ENCODE data around the gene CEND1. TPM values are rescaled to one million over a fixed set of nuclear protein-coding genes. Genes with fewer than 3 reads are reported as not detected.
"Not testable (repeated sequence)": the region's sequence is repeated elsewhere in the genome, so short reads cannot be mapped to it uniquely, and the experiment has no call there.

CEND1 gene
- total RNA-seq, 2 donors from 2014 or later = 0.35 to 0.40 TPM

GRCh38 chr11:747158-748006 lies 42.5 kb downstream of the CEND1 start, which contains the start of gene TALDO1:
Gene TALDO1 (plus strand): TSS chr11:747464. CDS start chr11:747482, 18 bp downstream.
- Histone ChIP-seq H3K4me3 (peak within 1 kb of the TSS; percentile 90), H3K27me3 (no peaks in the 10 kb centered on the region), H3K36me3 (no peaks in the 10 kb centered on the region), H3K9ac (ENCODE audit: low read depth in 2 of 2, low read length in 2 of 2) (peak within 1 kb of the TSS; percentile 65 to 96), H3K4me1 (peaks cover 19% of the 10 kb centered on the region), H3K27ac (peak within 1 kb of the TSS; percentile 76), H3K9me3 (no peaks in the 10 kb centered on the region)
- no peak for TF ChIP-seq CTCF (IDR thresholded peaks at IDR 0.05)
- DNase-seq = peak; percentile 93
- intact Hi-C loops (cut with DNase I) = no loop called here

DNA sequence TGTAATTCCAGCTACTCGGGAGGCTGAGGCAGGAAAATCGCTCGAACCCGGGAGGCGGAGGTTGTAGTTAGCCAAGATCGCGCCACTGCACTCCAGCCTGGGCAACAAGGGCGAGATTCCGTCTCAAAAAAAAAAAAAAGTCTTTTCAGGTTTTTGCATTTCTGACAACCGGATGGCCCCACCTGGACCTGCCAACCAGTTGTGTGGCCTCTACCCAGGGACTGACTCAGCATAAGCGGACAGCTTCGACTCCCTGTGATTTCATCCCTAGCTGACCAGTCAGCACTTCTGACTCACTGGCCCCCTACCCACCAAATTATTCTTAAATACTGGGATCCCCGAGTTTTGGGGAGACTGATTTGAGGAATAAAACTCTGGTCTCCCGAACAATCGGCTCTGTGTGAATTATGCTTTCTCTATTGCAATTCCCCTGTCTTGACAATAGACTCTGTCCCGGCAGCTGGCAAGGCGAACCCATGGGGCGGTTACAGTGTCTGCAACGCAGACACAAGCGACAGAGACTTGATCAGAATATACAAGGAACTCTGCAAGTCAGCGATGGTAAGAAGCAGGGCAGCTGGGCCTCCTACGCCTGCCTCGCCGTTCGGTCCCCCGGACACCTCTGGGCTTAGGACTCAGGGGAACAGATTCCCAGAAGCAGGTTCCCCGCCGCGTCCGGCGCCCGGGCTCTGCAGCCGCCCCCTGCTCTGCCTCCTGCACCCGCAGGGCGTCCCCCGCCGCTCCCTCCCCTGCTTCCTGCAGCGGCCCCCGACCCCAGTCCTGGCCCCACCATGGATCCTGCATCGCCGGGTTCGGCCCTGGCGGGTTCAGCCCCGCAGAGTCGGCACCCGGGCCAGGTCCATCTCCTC lies 43.4 kb downstream of the CEND1 start:
- Histone ChIP-seq H3K9me3 (no peaks in the 10 kb centered on the region), H3K27me3 (no peaks in the 10 kb centered on the region), H3K27ac (peak overlapping the region; percentile 76), H3K4me1 (peaks cover 19% of the 10 kb centered on the region), H3K4me3 (peak overlapping the region; percentile 90), H3K36me3 (no peaks in the 10 kb centered on the region), H3K9ac (ENCODE audit: low read depth in 2 of 2, low read length in 2 of 2) (peak overlapping the region; percentile 48 to 96)
- no peak for TF ChIP-seq CTCF (IDR thresholded peaks at IDR 0.05)
- peak; percentile 39 for DNase-seq
- intact Hi-C loops (cut with DNase I) = no loop called here

GRCh38 chr11:745428-745827 lies 44.5 kb downstream of the CEND1 start:
- no peak for DNase-seq
- no peak overlapping the region for H3K27ac ChIP-seq

DNA sequence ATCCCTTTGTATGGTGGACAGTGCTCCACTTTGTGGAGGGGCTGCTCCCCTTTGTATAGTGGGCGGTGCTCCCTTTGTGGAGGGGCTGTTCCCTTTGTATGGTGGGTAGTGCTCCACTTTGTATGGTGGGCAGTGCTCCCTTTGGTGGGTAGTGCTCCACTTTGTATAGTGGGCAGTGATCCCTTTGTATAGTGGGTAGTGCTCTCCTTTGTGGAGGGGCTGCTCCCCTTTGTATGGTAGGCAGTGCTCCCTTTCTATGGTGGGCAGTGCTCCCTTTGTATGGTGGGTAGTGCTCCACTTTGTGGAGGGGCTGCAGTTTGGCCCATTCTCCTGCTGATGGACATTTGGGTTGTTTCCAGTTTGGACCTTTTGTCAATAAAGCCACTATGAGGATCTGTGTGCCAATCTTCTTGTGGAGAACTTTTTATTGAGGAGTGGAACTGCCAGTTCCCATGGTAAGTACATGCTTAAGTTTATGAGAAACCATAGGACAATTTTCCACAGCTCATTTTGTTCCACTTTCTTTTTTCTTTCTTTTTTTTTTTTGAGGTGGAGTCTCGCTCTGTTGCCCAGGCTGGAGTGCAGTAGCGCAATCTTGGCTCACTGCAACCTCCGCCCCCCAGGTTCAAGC lies 47.2 kb downstream of the CEND1 start:
- no peak overlapping the region for H3K4me3 ChIP-seq
- no peak for TF ChIP-seq CTCF (IDR thresholded peaks at IDR 0.05)
- H3K27ac ChIP-seq = no peak overlapping the region
- intact Hi-C loops (cut with DNase I) = no loop called here
- no peaks in the 10 kb centered on the region for H3K4me1 ChIP-seq
- H3K9ac ChIP-seq (ENCODE audit: low read depth in 2 of 2, low read length in 2 of 2) = no peak overlapping the region
- no peaks in the 10 kb centered on the region for H3K9me3 ChIP-seq
- no peaks in the 10 kb centered on the region for H3K27me3 ChIP-seq
- DNase-seq = no peak
- H3K36me3 ChIP-seq = no peaks in the 10 kb centered on the region

More at GRCh38 chr11:745428-745827, 44.5 kb downstream of the CEND1 start:
- no peak overlapping the region for H3K4me3 ChIP-seq
- no peaks in the 10 kb centered on the region for H3K36me3 ChIP-seq
- H3K9ac ChIP-seq (ENCODE audit: low read depth in 2 of 2, low read length in 2 of 2) = no peak overlapping the region
- no peak for TF ChIP-seq CTCF (IDR thresholded peaks at IDR 0.05)
- no peaks in the 10 kb centered on the region for H3K9me3 ChIP-seq
- intact Hi-C loops (cut with DNase I) = no loop called here
- no peaks in the 10 kb centered on the region for H3K27me3 ChIP-seq
- H3K4me1 ChIP-seq = peaks cover 19% of the 10 kb centered on the region

DNA sequence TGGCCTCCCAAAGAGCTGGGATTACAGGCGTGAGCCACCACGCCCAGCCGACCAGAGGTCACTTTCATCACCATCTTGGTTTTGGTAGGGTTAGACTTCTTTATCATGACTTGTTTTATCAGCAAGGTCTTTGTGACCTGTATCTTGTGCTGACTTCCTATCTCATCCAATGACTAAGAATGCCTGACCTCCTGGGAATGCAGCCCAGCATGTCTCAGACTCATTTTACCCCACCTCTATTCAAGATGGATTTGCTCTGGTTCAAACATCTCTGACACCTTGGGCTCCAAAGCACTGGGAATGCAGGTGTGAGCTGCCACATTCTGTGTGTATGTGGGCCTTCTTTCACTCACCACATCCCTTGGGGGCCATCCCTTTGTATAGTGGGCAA lies 47.7 kb downstream of the CEND1 start:
- Histone ChIP-seq H3K27ac (no peak overlapping the region), H3K27me3 (no peaks in the 10 kb centered on the region), H3K36me3 (no peaks in the 10 kb centered on the region), H3K4me1 (no peaks in the 10 kb centered on the region), H3K4me3 (no peak overlapping the region), H3K9ac (ENCODE audit: low read depth in 2 of 2, low read length in 2 of 2) (no peak overlapping the region), H3K9me3 (no peaks in the 10 kb centered on the region)
- DNase-seq = no peak
- TF ChIP-seq CTCF (IDR thresholded peaks at IDR 0.05) = no peak
- intact Hi-C loops (cut with DNase I) = no loop called here

DNA sequence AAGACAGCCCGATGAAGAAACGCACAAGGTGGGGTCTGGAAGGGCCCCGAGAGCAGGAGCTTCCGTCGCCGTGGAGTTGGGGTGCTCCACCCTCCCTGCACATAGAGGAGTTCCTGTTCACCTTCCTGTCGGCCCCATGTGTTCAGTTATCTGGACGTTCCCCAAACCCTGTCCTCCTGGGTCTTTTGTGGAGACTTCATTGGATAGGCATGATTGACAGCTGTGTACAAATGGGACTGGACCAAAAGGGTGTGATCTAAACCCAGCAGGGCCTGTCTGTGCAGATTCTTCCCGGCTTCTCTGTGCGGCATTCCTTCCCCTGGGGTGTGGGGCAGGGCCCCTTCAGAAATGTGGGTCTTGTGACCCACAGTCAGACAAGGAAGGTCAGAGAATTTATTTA lies 52.0 kb downstream of the CEND1 start:
- intact Hi-C loops (cut with DNase I); H3K36me3 ChIP-seq; H3K9me3 ChIP-seq; H3K4me1 ChIP-seq; H3K4me3 ChIP-seq; DNase-seq; H3K27ac ChIP-seq; H3K9ac ChIP-seq (ENCODE audit: low read depth in 2 of 2, low read length in 2 of 2); H3K27me3 ChIP-seq: not testable (repeated sequence)

Measured in colonic mucosa (tissue), 4 donors.